ENCODE results near the gene OTUD5. TPM values are rescaled to one million over a fixed set of nuclear protein-coding genes. Genes with fewer than 3 reads are reported as not detected.

The OTUD5 gene
- total RNA-seq, 2 donors from 2014 or later: 50.3 to 56.5 TPM

GRCh38 chrX:48904180-48904579 lies 53.2 kb downstream of the OTUD5 start:
- no peak for DNase-seq
- H3K4me3 Mint-ChIP-seq: no peak overlapping the region
- H3K4me1 Mint-ChIP-seq: no peaks in the 10 kb centered on the region
- TF ChIP-seq CTCF (conservative IDR thresholded peaks at IDR 0.05): no peak
- Histone ChIP-seq H3K4me1 (ENCODE audit: control insufficient read depth, insufficient read depth, low read length) (no peaks in the 10 kb centered on the region), H3K9me3 (ENCODE audit: control insufficient read depth, low read length) (no peaks in the 10 kb centered on the region), H3K4me3 (ENCODE audit: low read length) (no peak overlapping the region), H3K36me3 (ENCODE audit: control insufficient read depth, insufficient read depth, low read length) (peaks cover 18% of the 10 kb centered on the region), H3K27me3 (ENCODE audit: control insufficient read depth, insufficient read depth, low read length, poor library complexity, severe bottlenecking) (no peaks in the 10 kb centered on the region), H3K9ac (ENCODE audit: extremely low read depth, low read length, poor library complexity, severe bottlenecking) (no peak overlapping the region), H3K27ac (ENCODE audit: low read depth, low read length) (no peak overlapping the region)
- 94% methylated on average over 8 of the region's 8 CpGs; no CpG with 5 or more reads in 1 of the 2 experiments for WGBS, 2 experiments (ENCODE audit: insufficient coverage in 1 of 2, insufficient read length in 1 of 2)
- peaks cover 70% of the 10 kb centered on the region for H3K9me3 Mint-ChIP-seq
- H3K36me3 Mint-ChIP-seq (ENCODE audit: low read depth): peaks cover 47% of the 10 kb centered on the region
- H3K27ac Mint-ChIP-seq: no peak overlapping the region
- H3K27me3 Mint-ChIP-seq (ENCODE audit: insufficient read depth): no peaks in the 10 kb centered on the region

- Histone ChIP-seq H3K4me3 (ENCODE audit: low read length) (no peak overlapping the region), H3K27ac (ENCODE audit: low read depth, low read length) (no peak overlapping the region), H3K27me3 (ENCODE audit: control insufficient read depth, insufficient read depth, low read length, poor library complexity, severe bottlenecking) (no peaks in the 10 kb centered on the region), H3K36me3 (ENCODE audit: control insufficient read depth, insufficient read depth, low read length) (peaks cover 18% of the 10 kb centered on the region), H3K4me1 (ENCODE audit: control insufficient read depth, insufficient read depth, low read length) (no peaks in the 10 kb centered on the region), H3K9me3 (ENCODE audit: control insufficient read depth, low read length) (no peaks in the 10 kb centered on the region), H3K9ac (ENCODE audit: extremely low read depth, low read length, poor library complexity, severe bottlenecking) (no peak overlapping the region)
- no peak for DNase-seq
- no peak overlapping the region for H3K27ac Mint-ChIP-seq
- H3K27me3 Mint-ChIP-seq (ENCODE audit: insufficient read depth): no peaks in the 10 kb centered on the region
- H3K36me3 Mint-ChIP-seq (ENCODE audit: low read depth): peaks cover 41% of the 10 kb centered on the region
- TF ChIP-seq CTCF (conservative IDR thresholded peaks at IDR 0.05): no peak
- WGBS, 2 experiments (ENCODE audit: insufficient coverage in 1 of 2, insufficient read length in 1 of 2): 93% methylated on average over 4 of the region's 6 CpGs; no CpG with 5 or more reads in 1 of the 2 experiments
- no peaks in the 10 kb centered on the region for H3K4me1 Mint-ChIP-seq
- H3K9me3 Mint-ChIP-seq: peaks cover 65% of the 10 kb centered on the region
- no peak overlapping the region for H3K4me3 Mint-ChIP-seq
Observed at GRCh38 chrX:48903290-48903689, 54.1 kb downstream of the OTUD5 start.

- Histone ChIP-seq H3K9me3 (ENCODE audit: control insufficient read depth, low read length) (no peaks in the 10 kb centered on the region), H3K4me1 (ENCODE audit: control insufficient read depth, insufficient read depth, low read length) (no peaks in the 10 kb centered on the region), H3K36me3 (ENCODE audit: control insufficient read depth, insufficient read depth, low read length) (peaks cover 18% of the 10 kb centered on the region), H3K9ac (ENCODE audit: extremely low read depth, low read length, poor library complexity, severe bottlenecking) (no peak overlapping the region), H3K27ac (ENCODE audit: low read depth, low read length) (no peak overlapping the region), H3K4me3 (ENCODE audit: low read length) (no peak overlapping the region), H3K27me3 (ENCODE audit: control insufficient read depth, insufficient read depth, low read length, poor library complexity, severe bottlenecking) (no peaks in the 10 kb centered on the region)
- Mint-ChIP-seq H3K36me3 (ENCODE audit: low read depth) (peaks cover 39% of the 10 kb centered on the region), H3K4me3 (no peak overlapping the region), H3K27ac (no peak overlapping the region), H3K27me3 (ENCODE audit: insufficient read depth) (no peaks in the 10 kb centered on the region), H3K9me3 (peaks cover 67% of the 10 kb centered on the region), H3K4me1 (no peaks in the 10 kb centered on the region)
- no peak for TF ChIP-seq CTCF (conservative IDR thresholded peaks at IDR 0.05)
- DNase-seq: no peak
- WGBS, 2 experiments (ENCODE audit: insufficient coverage in 1 of 2, insufficient read length in 1 of 2): 80 to 96% methylated on average over 1 to 14 of the region's 14 CpGs
Observed at GRCh38 chrX:48902776-48903175, 54.6 kb downstream of the OTUD5 start.

All from endodermal cell (in vitro differentiated cells).